Endothelial cell of umbilical vein (primary cell): ENCODE measurements around the gene JCAD. TPM values are rescaled to one million over a fixed set of nuclear protein-coding genes. Genes with fewer than 3 reads are reported as not detected.

Experiments used
- BruUV-seq: library from RNA; stranded (reverse); fragments of 400-500 nt; replicated peaks from 2 replicates; lab custom pipeline; 2021; lab: Mats Ljungman, UMichigan
- CTCF ChIA-PET: fragments of 300-600, 350-600 bp; sonication (Branson Sonifier 250); formaldehyde crosslinking; loops from one replicate; lab custom pipeline; 2021; ENCODE audit warnings: antibody characterized with exemption, inconsistent platforms; lab: Charles Lee
- POLR2A ChIA-PET: fragments of 300-600, 350-600 bp; sonication (Branson Sonifier 250); formaldehyde crosslinking; loops from one replicate; lab custom pipeline; 2021; ENCODE audit warnings: antibody characterized with exemption, inconsistent platforms; lab: Charles Lee
- DNase-seq: peaks from one replicate; pipeline ENCODE4 v3.0.0-alpha.2; 2011; ENCODE audit warnings: low read depth, low spot score
- FAIRE-seq: peaks from 2 replicates; lab custom pipeline; 2011; peaks lifted over from hg19 to GRCh38; lab: Jason Lieb, UNC
- H2AFZ ChIP-seq: 2 replicates; pipeline ENCODE4 v1.6.0; 2012; ENCODE audit warnings: low read depth, low read length, control low read depth, inconsistent platforms
- H3K27ac ChIP-seq: 2 replicates; pipeline ENCODE4 v1.5.1; 2011; ENCODE audit warnings: low read depth, mild to moderate bottlenecking, control low read depth, low read length, moderate library complexity; ENCODE audit not compliant: insufficient read depth
- H3K27me3 ChIP-seq, 2 experiments: 2 replicates each; pipeline versions ENCODE4 v1.6.0 to v1.6.1; 2011; ENCODE audit warnings: low read length in 2 of 2, mixed read lengths in 1 of 2; ENCODE audit not compliant: control insufficient read depth in 2 of 2, insufficient read depth in 2 of 2
- H3K36me3 ChIP-seq, 2 experiments: 2 replicates in 1 of 2; 3 replicates in 1 of 2; pipeline ENCODE4 v1.5.1; 2011; ENCODE audit warnings: low read length in 2 of 2, mild to moderate bottlenecking in 1 of 2, moderate library complexity in 1 of 2; ENCODE audit not compliant: control insufficient read depth in 2 of 2, insufficient read depth in 2 of 2; ENCODE audit errors: extremely low read depth in 1 of 2
- H3K4me1 ChIP-seq: 3 replicates; pipeline ENCODE4 v1.5.1; 2011; ENCODE audit warnings: mild to moderate bottlenecking, low read length; ENCODE audit not compliant: control insufficient read depth, insufficient read depth; ENCODE audit errors: extremely low read depth
- H3K4me2 ChIP-seq: 2 replicates; pipeline ENCODE4 v1.6.1; 2011; ENCODE audit warnings: low read length, control low read depth, mixed read lengths; ENCODE audit not compliant: insufficient read depth
- H3K4me3 ChIP-seq, 3 experiments: fragments of 200-600 bp in 1 of 3; sonication (generic), shearing (Covaris generic) in 1 of 3; replicated peaks in 1 of 3; 2 replicates each; pipeline ENCODE4 v1.5.1; 2011 to 2016; ENCODE audit warnings: control low read depth in 3 of 3, low read length in 3 of 3, mild to moderate bottlenecking in 2 of 3, inconsistent platforms in 1 of 3, low read depth in 1 of 3, moderate library complexity in 1 of 3; ENCODE audit not compliant: insufficient read depth in 1 of 3
- H3K79me2 ChIP-seq: 2 replicates; pipeline ENCODE4 v1.6.0; 2012; ENCODE audit warnings: low read length, inconsistent platforms; ENCODE audit not compliant: control insufficient read depth, insufficient read depth
- H3K9ac ChIP-seq: replicated peaks from 2 replicates; pipeline ENCODE3; 2011; ENCODE audit warnings: low read length, control low read depth; ENCODE audit not compliant: insufficient read depth; ENCODE audit errors: extremely low read depth
- H3K9me1 ChIP-seq: replicated peaks from 3 replicates; pipeline ENCODE4 v1.6.0; 2011; ENCODE audit warnings: mild to moderate bottlenecking, low read length; ENCODE audit not compliant: control insufficient read depth, insufficient read depth; ENCODE audit errors: extremely low read depth
- H3K9me3 ChIP-seq: replicated peaks from 2 replicates; pipeline ENCODE4 v1.5.1; 2012; ENCODE audit warnings: low read length, inconsistent platforms; ENCODE audit not compliant: control insufficient read depth, insufficient read depth
- H4K20me1 ChIP-seq: replicated peaks from 2 replicates; pipeline ENCODE3; 2011; ENCODE audit warnings: mild to moderate bottlenecking, low read length; ENCODE audit not compliant: control insufficient read depth, insufficient read depth; ENCODE audit errors: extremely low read depth
- EZH2 ChIP-seq: IDR thresholded peaks from 2 replicates; pipeline ENCODE4 v1.6.1; 2012; ENCODE audit warnings: borderline replicate concordance, low read depth, mild to moderate bottlenecking, moderate library complexity, low read length, inconsistent platforms; ENCODE audit not compliant: severe bottlenecking
- FOS ChIP-seq: IDR thresholded peaks from 2 replicates; pipeline ENCODE4 v1.6.1; 2011; ENCODE audit warnings: mild to moderate bottlenecking, low read length, moderate library complexity, borderline replicate concordance; ENCODE audit not compliant: insufficient read depth
- GATA2 ChIP-seq: IDR thresholded peaks from 2 replicates; pipeline ENCODE4 v1.7.0; 2011; ENCODE audit warnings: low read depth, mild to moderate bottlenecking, moderate library complexity, mixed read lengths, low read length; ENCODE audit not compliant: insufficient read length, insufficient read depth
- JUN ChIP-seq: IDR thresholded peaks from 2 replicates; pipeline ENCODE4 v1.6.1; 2011; ENCODE audit warnings: borderline replicate concordance, low read depth; ENCODE audit not compliant: insufficient read length, insufficient read depth
- MYC ChIP-seq: IDR thresholded peaks from one replicate; pipeline ENCODE4 v1.6.1; 2011; ENCODE audit warnings: mild to moderate bottlenecking, low read depth, low read length
- POLR2A ChIP-seq: IDR thresholded peaks from 2 replicates; pipeline ENCODE4 v1.6.1; 2012; ENCODE audit warnings: low read depth, mild to moderate bottlenecking, control low read depth, low read length
- POLR2AphosphoS5 ChIP-seq: IDR thresholded peaks from 2 replicates; pipeline ENCODE4 v1.6.1; 2012; ENCODE audit warnings: low read depth, mild to moderate bottlenecking, control low read depth, low read length, moderate library complexity; ENCODE audit not compliant: insufficient read depth
- dilution Hi-C: fragments of 300-500 bp; cut with MboI; formaldehyde crosslinking; loops from one replicate; pipeline ENCODE4 v1.15.0; 2019; ENCODE audit warnings: low sequenced_read_pairs; ENCODE audit not compliant: extremely low pct_ligation_motif_present
- intact Hi-C: fragments of 100-400 bp; cut with micrococcal nuclease; formaldehyde crosslinking; loops from one replicate; pipeline ENCODE4 v1.10.0; 2022
- polyA plus RNA-seq, 4 experiments: library from polyadenylated mRNA; depleted of rRNA in 3 of 4; stranded (reverse) in 3 of 4; unstranded in 1 of 4; fragments of >200 nt; gene quantifications; 2 replicates each; pipeline versions ENCODE4 v1.2.1 to v1.2.3, GENCODE V29; 2011 to 2012; ENCODE audit warnings: missing spikeins in 1 of 4
- total RNA-seq: library from RNA; stranded (reverse); gene quantifications from 2 replicates; pipeline ENCODE4 v1.2.3, GENCODE V29; 2021
- TF ChIP-seq, protein P1 (sequence below), 2 donors: IDR thresholded peaks; 1 replicate in 1 of 2; 2 replicates in 1 of 2; pipeline ENCODE4 v1.5.1; 2011; ENCODE audit warnings: low read length in 2 of 2, mild to moderate bottlenecking in 2 of 2, moderate library complexity in 2 of 2, control low read depth in 1 of 2, inconsistent platforms in 1 of 2, low read depth in 1 of 2; ENCODE audit not compliant: insufficient read depth in 1 of 2; ENCODE audit errors: extremely low read depth in 1 of 2
- TF ChIP-seq, protein P2 (sequence below): IDR thresholded peaks from 2 replicates; pipeline ENCODE4 v1.6.1; 2011; ENCODE audit not compliant: insufficient read depth, insufficient read length

JCAD gene
- total and polyA plus RNA-seq, 2 donors (not counting 3 experiments of a cell fraction or from before 2014, with no cell fraction given): 17.5 to 76.3 TPM

DNA sequence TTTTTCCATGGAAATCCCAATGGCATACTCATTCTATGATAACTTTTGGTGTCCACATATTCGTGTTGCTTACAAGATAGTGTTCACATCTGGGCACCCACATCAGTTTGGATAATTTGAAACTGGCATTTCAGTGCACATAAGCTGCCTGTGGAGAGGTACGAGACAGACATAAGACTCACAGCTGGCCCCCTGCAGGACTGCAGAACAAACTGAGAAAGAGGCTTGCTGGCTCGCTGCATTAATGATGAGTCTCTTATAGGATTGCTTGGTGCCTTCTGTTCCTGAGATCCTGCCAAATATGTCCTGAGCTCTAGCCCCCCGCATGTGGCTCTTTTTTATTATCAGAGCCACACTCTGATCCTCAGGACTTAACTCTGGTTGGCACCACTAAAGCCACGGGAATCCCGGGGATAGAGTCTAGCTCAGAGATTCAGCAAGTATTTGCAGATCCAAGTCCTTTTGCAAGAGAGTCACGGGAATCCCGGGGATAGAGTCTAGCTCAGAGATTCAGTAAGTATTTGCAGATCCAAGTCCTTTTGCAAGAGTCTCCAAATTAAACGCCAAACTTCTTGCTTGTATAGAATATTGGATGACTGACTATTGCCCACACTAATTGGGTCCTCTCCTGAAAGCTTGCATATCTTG lies 34.0 kb upstream of the JCAD start:
- POLR2A ChIA-PET: no interaction called here
- intact Hi-C loops (no loop called here), dilution Hi-C loops (no loop called here)
- FAIRE-seq: no peak
- H3K9me1 ChIP-seq: no peaks in the 10 kb centered on the region
- H3K4me2 ChIP-seq: no peak overlapping the region
- CTCF ChIA-PET: interaction anchor here (1.0 to 1.7 kb wide), 3 partner anchors 12 to 18 kb away, joined by 4 to 9 read pairs (median 4); no protein-coding TSS in a partner anchor
- no peaks in the 10 kb centered on the region for H4K20me1 ChIP-seq
- H3K27ac ChIP-seq: no peak overlapping the region
- peaks cover 0 to 2% of the 10 kb centered on the region in 2 experiments for H3K27me3 ChIP-seq
- H3K9ac ChIP-seq: no peak overlapping the region
- no TSS peak for BruUV-seq
- H3K36me3 ChIP-seq: no peaks in the 10 kb centered on the region
- TF ChIP-seq POLR2A: no peak
- TF ChIP-seq, protein P1, sequence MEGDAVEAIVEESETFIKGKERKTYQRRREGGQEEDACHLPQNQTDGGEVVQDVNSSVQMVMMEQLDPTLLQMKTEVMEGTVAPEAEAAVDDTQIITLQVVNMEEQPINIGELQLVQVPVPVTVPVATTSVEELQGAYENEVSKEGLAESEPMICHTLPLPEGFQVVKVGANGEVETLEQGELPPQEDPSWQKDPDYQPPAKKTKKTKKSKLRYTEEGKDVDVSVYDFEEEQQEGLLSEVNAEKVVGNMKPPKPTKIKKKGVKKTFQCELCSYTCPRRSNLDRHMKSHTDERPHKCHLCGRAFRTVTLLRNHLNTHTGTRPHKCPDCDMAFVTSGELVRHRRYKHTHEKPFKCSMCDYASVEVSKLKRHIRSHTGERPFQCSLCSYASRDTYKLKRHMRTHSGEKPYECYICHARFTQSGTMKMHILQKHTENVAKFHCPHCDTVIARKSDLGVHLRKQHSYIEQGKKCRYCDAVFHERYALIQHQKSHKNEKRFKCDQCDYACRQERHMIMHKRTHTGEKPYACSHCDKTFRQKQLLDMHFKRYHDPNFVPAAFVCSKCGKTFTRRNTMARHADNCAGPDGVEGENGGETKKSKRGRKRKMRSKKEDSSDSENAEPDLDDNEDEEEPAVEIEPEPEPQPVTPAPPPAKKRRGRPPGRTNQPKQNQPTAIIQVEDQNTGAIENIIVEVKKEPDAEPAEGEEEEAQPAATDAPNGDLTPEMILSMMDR (IDR thresholded peaks at IDR 0.05; ENCODE audit: extremely low read depth in 1 of 2, insufficient read depth in 1 of 2, low read depth in 1 of 2, low read length in 2 of 2): no peak
- TF ChIP-seq MYC: no peak
- TF ChIP-seq, protein P2, sequence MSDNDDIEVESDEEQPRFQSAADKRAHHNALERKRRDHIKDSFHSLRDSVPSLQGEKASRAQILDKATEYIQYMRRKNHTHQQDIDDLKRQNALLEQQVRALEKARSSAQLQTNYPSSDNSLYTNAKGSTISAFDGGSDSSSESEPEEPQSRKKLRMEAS: no peak
- TF ChIP-seq FOS: no peak
- TF ChIP-seq POLR2AphosphoS5: no peak
- TF ChIP-seq JUN: no peak
- TF ChIP-seq GATA2: no peak
- no peak for TF ChIP-seq EZH2
- DNase-seq: no peak
- H3K4me1 ChIP-seq: no peaks in the 10 kb centered on the region
- H2AFZ ChIP-seq: no peak overlapping the region
- H3K9me3 ChIP-seq: no peaks in the 10 kb centered on the region
- H3K4me3 ChIP-seq: no peak overlapping the region
- no peaks in the 10 kb centered on the region for H3K79me2 ChIP-seq
